ENCODE measurements around the gene BIN1. TPM values are rescaled to one million over a fixed set of nuclear protein-coding genes. Genes with fewer than 3 reads are reported as not detected.

BIN1 gene
- total RNA-seq, 1 donor from 2014 or later = 15.8 TPM

DNA sequence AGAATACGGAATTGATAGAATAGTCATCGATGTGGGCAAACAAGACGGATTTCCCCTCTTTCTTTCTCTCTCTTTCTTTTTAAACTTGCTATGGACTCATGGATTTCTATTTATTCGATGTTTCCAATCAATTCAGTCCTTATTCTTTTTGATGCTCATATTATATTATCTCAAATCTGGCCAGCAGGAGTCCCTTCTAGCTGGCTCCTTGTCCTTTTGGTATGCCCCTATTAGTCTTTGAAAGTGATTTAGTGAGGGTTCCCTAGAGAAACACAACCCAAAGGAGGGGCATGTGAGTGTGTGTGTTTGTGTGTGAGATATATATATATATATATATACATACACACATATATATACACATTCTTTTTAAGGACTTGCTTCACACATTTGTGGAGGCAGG lies 23.5 kb upstream of the BIN1 start:
- Histone ChIP-seq H3K4me3 (no peak overlapping the region), H3K9me3 (replicated peaks) (no peaks in the 10 kb centered on the region), H3K36me3 (no peaks in the 10 kb centered on the region), H3K27ac (replicated peaks) (no peak overlapping the region), H3K4me1 (no peaks in the 10 kb centered on the region), H3K27me3 (ENCODE audit: low read depth) (peaks cover 22% of the 10 kb centered on the region)
- intact Hi-C loops (cut with micrococcal nuclease) = no loop called here
- DNase-seq = no peak
- TF ChIP-seq, protein P1, sequence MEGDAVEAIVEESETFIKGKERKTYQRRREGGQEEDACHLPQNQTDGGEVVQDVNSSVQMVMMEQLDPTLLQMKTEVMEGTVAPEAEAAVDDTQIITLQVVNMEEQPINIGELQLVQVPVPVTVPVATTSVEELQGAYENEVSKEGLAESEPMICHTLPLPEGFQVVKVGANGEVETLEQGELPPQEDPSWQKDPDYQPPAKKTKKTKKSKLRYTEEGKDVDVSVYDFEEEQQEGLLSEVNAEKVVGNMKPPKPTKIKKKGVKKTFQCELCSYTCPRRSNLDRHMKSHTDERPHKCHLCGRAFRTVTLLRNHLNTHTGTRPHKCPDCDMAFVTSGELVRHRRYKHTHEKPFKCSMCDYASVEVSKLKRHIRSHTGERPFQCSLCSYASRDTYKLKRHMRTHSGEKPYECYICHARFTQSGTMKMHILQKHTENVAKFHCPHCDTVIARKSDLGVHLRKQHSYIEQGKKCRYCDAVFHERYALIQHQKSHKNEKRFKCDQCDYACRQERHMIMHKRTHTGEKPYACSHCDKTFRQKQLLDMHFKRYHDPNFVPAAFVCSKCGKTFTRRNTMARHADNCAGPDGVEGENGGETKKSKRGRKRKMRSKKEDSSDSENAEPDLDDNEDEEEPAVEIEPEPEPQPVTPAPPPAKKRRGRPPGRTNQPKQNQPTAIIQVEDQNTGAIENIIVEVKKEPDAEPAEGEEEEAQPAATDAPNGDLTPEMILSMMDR (IDR thresholded peaks at IDR 0.05; ENCODE audit: borderline replicate concordance) = no peak

- TF ChIP-seq, protein P1 (IDR thresholded peaks at IDR 0.05; ENCODE audit: borderline replicate concordance) = no peak
- Histone ChIP-seq H3K9me3 (replicated peaks) (no peaks in the 10 kb centered on the region), H3K4me1 (no peaks in the 10 kb centered on the region), H3K4me3 (no peak overlapping the region), H3K36me3 (no peaks in the 10 kb centered on the region), H3K27ac (replicated peaks) (no peak overlapping the region), H3K27me3 (ENCODE audit: low read depth) (peaks cover 22% of the 10 kb centered on the region)
- DNase-seq = no peak
- intact Hi-C loops (cut with micrococcal nuclease) = no loop called here
Observed at GRCh38 chr2:127129937-127130336, 23.0 kb upstream of the BIN1 start.

DNA sequence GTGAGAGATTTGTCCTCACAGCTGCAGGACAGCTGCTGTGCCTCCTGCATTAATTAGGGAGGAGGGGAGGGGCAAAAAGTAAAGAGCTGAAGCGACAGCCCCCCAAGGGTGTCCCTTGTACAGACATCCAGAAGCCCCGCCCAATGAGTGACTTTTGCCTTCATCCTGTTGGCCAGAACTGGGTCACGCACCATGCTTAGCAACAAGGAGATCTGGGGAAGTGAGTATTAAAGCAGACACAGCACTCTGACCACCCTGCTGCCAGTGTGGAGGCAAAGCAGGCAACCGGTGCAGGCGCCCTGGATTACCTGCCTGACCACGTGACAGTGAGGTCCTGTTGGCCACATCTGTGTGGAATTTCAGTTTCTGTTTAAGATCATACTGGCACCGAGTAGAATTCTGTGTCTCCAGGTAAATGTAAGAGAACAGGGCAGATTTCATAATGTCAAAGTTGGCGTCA lies 21.5 kb upstream of the BIN1 start:
- H3K9me3 ChIP-seq (replicated peaks) = no peaks in the 10 kb centered on the region
- no peak overlapping the region for H3K4me3 ChIP-seq
- peaks cover 18% of the 10 kb centered on the region for H3K27me3 ChIP-seq (ENCODE audit: low read depth)
- H3K4me1 ChIP-seq = no peaks in the 10 kb centered on the region
- DNase-seq = no peak
- TF ChIP-seq, protein P1 (IDR thresholded peaks at IDR 0.05; ENCODE audit: borderline replicate concordance) = no peak
- H3K27ac ChIP-seq (replicated peaks) = no peak overlapping the region
- no peaks in the 10 kb centered on the region for H3K36me3 ChIP-seq
- intact Hi-C loops (cut with micrococcal nuclease) = no loop called here

DNA sequence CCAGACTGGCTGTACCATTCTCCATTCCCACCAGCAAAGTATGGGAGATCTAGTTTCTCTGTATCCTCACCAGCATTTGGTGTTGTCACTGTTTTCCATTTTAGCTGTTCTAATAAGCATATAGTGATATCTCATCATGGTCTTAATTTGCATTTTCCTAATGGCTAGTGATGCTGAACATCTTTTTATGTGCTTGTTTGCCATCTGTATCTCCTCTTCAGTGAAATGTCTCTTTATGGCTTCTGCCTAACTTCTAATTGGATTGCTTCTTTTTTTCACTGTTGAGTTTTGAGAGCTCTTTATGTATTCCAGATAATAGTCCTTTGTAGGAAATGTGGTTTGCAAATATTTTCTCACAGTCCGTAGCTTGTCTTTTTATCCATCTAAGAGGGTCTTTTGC lies 18.9 kb upstream of the BIN1 start:
- intact Hi-C loops (cut with micrococcal nuclease) = no loop called here
- Histone ChIP-seq H3K27ac (replicated peaks) (no peak overlapping the region), H3K4me3 (no peak overlapping the region), H3K4me1 (no peaks in the 10 kb centered on the region), H3K27me3 (ENCODE audit: low read depth) (peaks cover 18% of the 10 kb centered on the region), H3K36me3 (no peaks in the 10 kb centered on the region), H3K9me3 (replicated peaks) (no peaks in the 10 kb centered on the region)
- TF ChIP-seq, protein P1 (IDR thresholded peaks at IDR 0.05; ENCODE audit: borderline replicate concordance) = no peak
- no peak for DNase-seq

DNA sequence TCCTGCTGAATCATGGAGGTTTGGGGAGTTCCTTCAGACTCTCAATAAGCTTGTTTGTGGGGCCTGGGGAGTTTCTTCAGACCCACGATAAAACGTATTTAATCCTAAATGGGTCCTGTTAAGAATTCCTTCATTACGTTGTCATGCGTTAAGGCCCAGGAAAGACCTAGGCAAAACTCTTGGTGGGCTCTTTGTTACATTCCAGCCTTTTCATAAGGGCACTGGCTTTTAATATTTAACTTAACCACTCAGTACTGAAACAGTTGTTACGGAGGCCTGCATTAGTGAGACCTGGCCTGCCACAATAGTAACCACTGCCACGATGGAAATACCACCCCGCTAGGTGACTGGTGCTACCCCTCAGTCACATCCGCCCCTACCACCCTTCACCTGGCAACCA lies 17.5 kb upstream of the BIN1 start:
- no peak overlapping the region for H3K4me3 ChIP-seq
- H3K4me1 ChIP-seq = no peaks in the 10 kb centered on the region
- DNase-seq = no peak
- TF ChIP-seq, protein P1 (IDR thresholded peaks at IDR 0.05; ENCODE audit: borderline replicate concordance) = no peak
- H3K36me3 ChIP-seq = no peaks in the 10 kb centered on the region
- intact Hi-C loops (cut with micrococcal nuclease) = no loop called here
- H3K9me3 ChIP-seq (replicated peaks) = no peaks in the 10 kb centered on the region
- H3K27ac ChIP-seq (replicated peaks) = no peak overlapping the region
- H3K27me3 ChIP-seq (ENCODE audit: low read depth) = peaks cover 14% of the 10 kb centered on the region
